NT2/D1 (cell line): Measurements from ENCODE around the gene PCDHA4.

Experiments
- YY1 ChIP-seq: IDR thresholded peaks from 2 replicates; pipeline ENCODE4 v1.6.1; 2011; ENCODE audit not compliant: insufficient read length, insufficient read depth
- ZNF274 ChIP-seq: IDR thresholded peaks from 2 replicates; pipeline ENCODE4 v1.6.1; 2011; ENCODE audit warnings: mild to moderate bottlenecking, low read depth, low read length

GRCh38 chr5:140835622-140836510 lies 29.0 kb downstream of the PCDHA4 start:
- TF ChIP-seq YY1, result no peak
- no peak for TF ChIP-seq ZNF274
